Lung (tissue), 12 donors: Measurements from ENCODE around the gene UBXN1. TPM values are rescaled to one million over a fixed set of nuclear protein-coding genes. Genes with fewer than 3 reads are reported as not detected.

Source experiments
- ATAC-seq: fragments of 200-7000 bp; cut with Tn5 transposase; one replicate; pipeline ENCODE4 v1.9.1; 2020; ENCODE audit warnings: moderate number of reproducible peaks; ENCODE audit not compliant: insufficient read depth, low FRiP score
- DNase-seq, 3 donors: peaks; one replicate each; pipeline ENCODE4 v3.0.0-alpha.2; 2013 to 2017
- H3K27ac ChIP-seq, 2 donors: one replicate each; pipeline ENCODE4 v1.5.1; 2013; ENCODE audit warnings: mild to moderate bottlenecking in 2 of 2, moderate library complexity in 2 of 2, control low read depth in 1 of 2, inconsistent platforms in 1 of 2, low read depth in 1 of 2, low read length in 1 of 2
- H3K27me3 ChIP-seq, 3 donors: one replicate each; pipeline ENCODE4 v1.5.1; 2013; ENCODE audit warnings: low read length in 2 of 3; ENCODE audit not compliant: control insufficient read depth in 3 of 3, insufficient read depth in 3 of 3
- H3K36me3 ChIP-seq, 4 donors: one replicate each; pipeline ENCODE4 v1.5.1; 2013; ENCODE audit warnings: low read length in 4 of 4, mild to moderate bottlenecking in 1 of 4, moderate library complexity in 1 of 4; ENCODE audit not compliant: control insufficient read depth in 4 of 4, insufficient read depth in 4 of 4
- H3K4me1 ChIP-seq, 5 donors: one replicate each; pipeline ENCODE4 v1.5.1; 2013; ENCODE audit warnings: low read length in 5 of 5, mild to moderate bottlenecking in 2 of 5, moderate library complexity in 1 of 5; ENCODE audit not compliant: control insufficient read depth in 5 of 5, insufficient read depth in 5 of 5
- H3K4me3 ChIP-seq: one replicate; pipeline ENCODE4 v1.5.1; 2013; ENCODE audit warnings: mild to moderate bottlenecking, control low read depth, moderate library complexity
- H3K9ac ChIP-seq, 2 donors: one replicate each; pipeline ENCODE4 v1.5.1; 2013; ENCODE audit warnings: low read length in 2 of 2, control low read depth in 1 of 2; ENCODE audit not compliant: insufficient read depth in 1 of 2
- H3K9me3 ChIP-seq, 4 donors: one replicate each; pipeline ENCODE4 v1.5.1; 2013; ENCODE audit warnings: low read length in 3 of 4, mild to moderate bottlenecking in 1 of 4, moderate library complexity in 1 of 4; ENCODE audit not compliant: control insufficient read depth in 4 of 4, insufficient read depth in 3 of 4
- WGBS, 2 donors: extraction: QIAGEN DNeasy Blood & Tissue Kit; methylation state at CpG; one replicate each; pipeline ENCODE4 v1.1.7; 2013; 5-methylcytosine and 5-hydroxymethylcytosine counted together
- polyA plus RNA-seq, 2 donors: library from polyadenylated mRNA; stranded (reverse); fragments of 200-250 nt; gene quantifications; one replicate each; pipeline ENCODE4 v1.2.1, GENCODE V29; 2013
- total RNA-seq, 2 donors: library from RNA; depleted of rRNA in 1 of 2; stranded (reverse); fragments of >200 nt in 1 of 2; gene quantifications; one replicate each; pipeline ENCODE4 v1.2.1, GENCODE V29; 2014 to 2021
- TF ChIP-seq, protein P1 (sequence below): IDR thresholded peaks from 2 replicates; pipeline ENCODE4 v1.5.1; 2012; ENCODE audit warnings: mild to moderate bottlenecking; ENCODE audit errors: control extremely low read depth, extremely low read depth
- donor health status: control.
- donor health status: control.
- donor health status: Bipolar disorder and iron deficiency.
- donor health status: healthy.
- donor health status: DM: yes; HTN: yes; CAD: no.

The UBXN1 gene
- total and polyA plus RNA-seq, 4 donors, result 54.8 to 168 (median 114) TPM

DNA sequence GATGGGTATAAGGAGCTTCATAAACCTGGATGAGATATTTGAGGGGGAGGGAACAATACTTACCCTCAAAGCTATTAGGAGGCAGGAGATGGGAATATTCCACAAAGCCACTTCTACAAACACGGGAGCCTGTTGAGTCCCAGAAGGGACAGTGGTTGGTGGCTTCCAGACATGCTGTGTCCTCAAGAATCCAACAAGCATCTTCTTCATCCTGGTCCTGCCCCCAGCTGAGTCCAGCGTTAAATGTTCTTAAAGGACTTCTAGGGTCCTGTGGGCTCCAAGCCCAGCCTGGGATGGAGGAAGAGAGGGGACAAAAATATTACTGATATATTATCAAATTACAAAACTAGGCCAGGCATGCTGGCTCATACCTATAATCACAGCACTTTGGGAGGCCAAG, 11.4 kb downstream of the UBXN1 start:
- TF ChIP-seq, protein P1, sequence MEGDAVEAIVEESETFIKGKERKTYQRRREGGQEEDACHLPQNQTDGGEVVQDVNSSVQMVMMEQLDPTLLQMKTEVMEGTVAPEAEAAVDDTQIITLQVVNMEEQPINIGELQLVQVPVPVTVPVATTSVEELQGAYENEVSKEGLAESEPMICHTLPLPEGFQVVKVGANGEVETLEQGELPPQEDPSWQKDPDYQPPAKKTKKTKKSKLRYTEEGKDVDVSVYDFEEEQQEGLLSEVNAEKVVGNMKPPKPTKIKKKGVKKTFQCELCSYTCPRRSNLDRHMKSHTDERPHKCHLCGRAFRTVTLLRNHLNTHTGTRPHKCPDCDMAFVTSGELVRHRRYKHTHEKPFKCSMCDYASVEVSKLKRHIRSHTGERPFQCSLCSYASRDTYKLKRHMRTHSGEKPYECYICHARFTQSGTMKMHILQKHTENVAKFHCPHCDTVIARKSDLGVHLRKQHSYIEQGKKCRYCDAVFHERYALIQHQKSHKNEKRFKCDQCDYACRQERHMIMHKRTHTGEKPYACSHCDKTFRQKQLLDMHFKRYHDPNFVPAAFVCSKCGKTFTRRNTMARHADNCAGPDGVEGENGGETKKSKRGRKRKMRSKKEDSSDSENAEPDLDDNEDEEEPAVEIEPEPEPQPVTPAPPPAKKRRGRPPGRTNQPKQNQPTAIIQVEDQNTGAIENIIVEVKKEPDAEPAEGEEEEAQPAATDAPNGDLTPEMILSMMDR, result no peak
- H3K27me3 ChIP-seq, result no peaks in the 10 kb centered on the region
- H3K9me3 ChIP-seq, result no peaks in the 10 kb centered on the region
- DNase-seq, result no peak
- peaks cover 13 to 21% (median 15%) of the 10 kb centered on the region in 5 donors for H3K4me1 ChIP-seq
- no peak overlapping the region for H3K27ac ChIP-seq
- peaks cover 3 to 18% (median 16%) of the 10 kb centered on the region in 4 donors for H3K36me3 ChIP-seq
- no peak overlapping the region for H3K9ac ChIP-seq
- 89 to 91% methylated on average over 2 of the region's 2 CpGs for WGBS, 2 donors
- no peak for ATAC-seq
- no peak overlapping the region for H3K4me3 ChIP-seq

DNA sequence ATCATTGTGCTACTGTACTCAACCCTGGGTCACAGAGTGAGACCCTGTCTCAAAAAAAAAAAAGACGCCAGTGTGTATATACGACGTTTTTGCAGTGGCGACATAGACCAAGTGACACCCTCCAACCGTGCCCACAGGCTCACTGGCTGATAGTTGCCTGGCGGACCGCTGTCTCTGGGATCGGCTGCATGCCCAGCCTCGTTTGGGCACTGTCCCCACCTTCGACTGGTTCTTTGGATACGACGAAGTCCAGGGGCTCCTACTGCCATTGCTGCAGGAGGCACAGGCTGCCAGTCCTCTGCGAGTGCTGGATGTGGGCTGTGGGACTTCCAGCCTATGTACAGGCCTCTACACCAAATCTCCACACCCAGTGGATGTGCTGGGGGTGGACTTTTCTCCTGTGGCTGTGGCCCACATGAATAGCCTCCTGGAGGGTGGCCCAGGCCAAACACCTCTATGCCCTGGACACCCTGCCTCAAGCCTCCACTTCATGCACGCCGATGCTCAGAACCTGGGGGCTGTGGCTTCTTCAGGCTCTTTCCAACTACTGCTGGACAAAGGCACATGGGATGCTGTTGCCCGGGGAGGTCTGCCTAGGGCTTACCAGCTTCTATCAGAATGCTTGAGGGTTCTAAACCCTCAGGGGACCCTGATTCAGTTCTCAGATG, 12.5 kb downstream of the UBXN1 start:
- Histone ChIP-seq H3K9ac (peak overlapping the region; percentile 48 to 82), H3K9me3 (no peaks in the 10 kb centered on the region), H3K27me3 (no peaks in the 10 kb centered on the region), H3K4me3 (peak overlapping the region; percentile 79), H3K4me1 (peaks cover 12 to 21% (median 15%) of the 10 kb centered on the region in 5 donors), H3K27ac (peak overlapping the region; percentile 79 to 86), H3K36me3 (peaks cover 7 to 21% (median 18%) of the 10 kb centered on the region in 4 donors)
- TF ChIP-seq, protein P1, result no peak
- no peak for ATAC-seq
- no peak for DNase-seq
- WGBS, 2 donors, result 58 to 73% methylated on average over 16 of the region's 16 CpGs

DNA sequence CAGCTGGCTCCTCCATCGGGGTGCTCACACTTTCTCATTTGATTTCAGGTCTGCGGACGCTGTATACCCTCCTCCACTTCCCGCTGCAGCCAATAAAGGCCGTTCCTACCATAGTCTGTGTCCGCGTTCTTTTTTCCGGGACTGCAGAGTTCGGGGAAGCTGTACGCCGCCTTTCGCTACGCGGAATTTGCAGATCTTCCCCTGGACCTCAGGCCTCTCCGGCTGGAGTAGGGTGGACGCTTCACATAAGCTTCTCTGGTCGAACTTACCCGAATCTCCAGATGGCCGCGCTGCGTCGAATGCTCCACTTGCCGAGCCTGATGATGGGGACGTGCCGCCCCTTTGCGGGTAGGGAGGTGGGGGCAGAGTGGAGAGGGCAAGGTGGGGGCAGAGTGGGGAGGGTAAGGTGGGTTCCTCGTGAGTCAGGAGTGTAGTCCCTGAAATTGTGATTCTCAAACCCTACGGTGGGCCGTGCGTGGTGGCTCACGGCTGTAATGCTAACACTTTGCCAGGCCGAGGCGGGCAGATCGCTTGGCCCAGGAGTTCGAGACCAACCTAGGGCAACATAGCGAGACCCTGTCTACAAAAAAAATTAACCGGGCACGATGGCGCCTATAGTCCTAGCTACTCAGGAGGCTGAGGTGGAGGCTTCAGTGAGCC, 13.1 kb downstream of the UBXN1 start:
- 5 to 7% methylated on average over 39 of the region's 39 CpGs for WGBS, 2 donors
- DNase-seq (peak; percentile 71 to 87 (median 79)), ATAC-seq (peak; percentile 29)
- Histone ChIP-seq H3K27me3 (no peaks in the 10 kb centered on the region), H3K9me3 (no peaks in the 10 kb centered on the region), H3K27ac (peak overlapping the region; percentile 79 to 86), H3K4me3 (peak overlapping the region; percentile 79), H3K4me1 (peaks cover 12 to 19% (median 14%) of the 10 kb centered on the region in 5 donors), H3K36me3 (peaks cover 7 to 21% (median 18%) of the 10 kb centered on the region in 4 donors), H3K9ac (peak overlapping the region; percentile 48 to 82)
- TF ChIP-seq, protein P1, result no peak
